SKM-1 treated with dmso at 0.1 percent for 144 hours (cell line): ENCODE data around the gene CCDC33.

ENCODE experiments used
- DNase-seq: peaks from one replicate; lab custom pipeline; 2025; ENCODE audit not compliant: unreplicated experiment; lab: John Stamatoyannopoulos, UW

Gene CCDC33

GRCh38 chr15:74208901-74209559 lies 27.1 kb upstream of the CCDC33 start:
- DNase-seq, result no peak

DNA sequence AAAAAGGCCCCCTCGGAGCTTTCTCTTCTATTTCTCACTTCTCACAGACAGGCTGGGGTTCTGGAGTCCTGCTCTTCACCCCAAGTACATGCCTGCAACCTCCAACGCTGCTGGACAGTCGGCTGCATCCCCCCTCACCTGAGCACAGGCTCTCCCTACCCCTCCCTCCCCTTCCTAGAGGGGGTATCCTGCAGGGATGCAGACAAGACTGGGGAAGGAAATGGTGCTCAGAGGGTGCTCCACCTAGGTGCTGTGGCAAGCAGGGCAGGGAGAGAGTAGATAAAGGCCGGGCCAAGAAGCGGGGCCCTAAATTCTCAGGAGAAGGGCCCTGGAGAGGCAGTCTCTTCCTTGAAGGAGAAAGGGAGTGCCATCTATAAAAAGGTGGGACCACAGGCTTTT lies 26.6 kb upstream of the CCDC33 start:
- no peak for DNase-seq

DNA sequence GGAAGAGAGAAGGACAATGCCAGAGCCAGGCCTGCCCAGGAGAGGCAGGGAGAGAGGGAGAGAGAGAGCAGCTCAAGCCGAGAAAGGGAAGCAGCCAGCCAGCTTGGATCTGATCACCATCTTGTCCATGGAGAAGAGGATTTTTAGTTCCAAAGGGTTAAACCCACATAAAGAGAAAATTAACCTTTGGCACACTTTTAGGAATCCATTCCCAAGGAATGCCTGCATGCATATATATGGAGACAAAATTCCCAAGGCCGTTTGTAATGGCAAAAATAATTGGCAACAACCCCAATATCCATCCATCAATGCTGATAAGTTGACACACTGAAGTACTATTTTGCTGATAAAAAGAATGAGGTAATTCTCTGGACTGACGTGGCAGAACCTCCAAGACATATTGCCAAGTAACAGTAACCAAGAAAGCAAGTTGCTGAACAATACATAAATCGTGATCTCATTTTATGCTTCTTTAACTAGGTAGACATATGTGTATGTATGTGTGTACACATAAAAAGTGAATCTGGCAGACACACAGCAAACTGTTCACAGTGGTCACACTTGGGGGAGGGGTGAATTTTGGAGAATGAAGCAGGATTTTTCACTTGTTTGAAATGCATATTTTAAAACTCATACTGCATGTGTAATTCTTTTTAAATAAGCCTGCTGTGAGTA lies 26.0 kb upstream of the CCDC33 start:
- DNase-seq, result no peak

GRCh38 chr15:74210729-74211128 lies 25.4 kb upstream of the CCDC33 start:
- no peak for DNase-seq

DNA sequence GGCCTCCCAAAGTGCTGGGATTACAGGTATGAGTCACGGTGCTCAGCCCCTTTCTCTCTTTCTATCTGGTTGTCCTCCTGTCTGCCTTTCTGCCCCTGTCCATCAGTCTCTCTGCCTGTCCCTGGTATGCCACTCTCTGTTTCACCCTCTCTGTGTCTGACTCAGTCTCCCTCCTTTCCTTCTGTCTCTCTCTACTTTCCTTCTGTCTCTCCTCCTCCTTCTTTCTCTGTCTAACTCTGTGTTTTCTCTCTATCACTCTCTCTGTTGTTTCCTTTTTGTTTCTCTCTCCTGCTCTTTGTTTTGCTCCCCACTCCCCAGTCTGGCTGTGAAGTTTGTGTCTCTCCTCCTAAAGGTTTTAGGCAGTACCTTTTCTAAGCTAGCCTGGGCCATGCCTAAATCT lies 24.5 kb upstream of the CCDC33 start:
- no peak for DNase-seq

DNA sequence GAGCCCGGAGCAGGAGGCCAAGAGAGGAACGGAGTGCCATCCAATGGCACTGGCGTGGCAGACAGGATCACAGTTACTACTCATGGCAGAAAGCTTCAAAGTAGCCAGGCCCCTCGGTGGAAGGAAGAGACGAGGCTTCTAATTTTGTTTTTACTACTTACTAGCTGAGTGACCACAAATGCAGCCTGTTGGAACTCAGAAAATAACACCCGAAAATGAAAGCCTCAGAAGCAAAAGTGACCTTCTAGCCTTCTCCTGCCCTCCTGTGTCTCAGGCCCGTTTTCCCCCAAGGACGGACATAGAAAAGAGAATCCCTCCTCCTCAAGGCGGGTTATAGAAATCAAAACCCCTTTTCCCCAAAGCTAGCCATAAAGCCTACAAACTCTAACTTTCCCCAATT lies 23.6 kb upstream of the CCDC33 start:
- DNase-seq, result no peak

GRCh38 chr15:74213858-74214284 lies 22.3 kb upstream of the CCDC33 start:
- DNase-seq, result no peak

DNA sequence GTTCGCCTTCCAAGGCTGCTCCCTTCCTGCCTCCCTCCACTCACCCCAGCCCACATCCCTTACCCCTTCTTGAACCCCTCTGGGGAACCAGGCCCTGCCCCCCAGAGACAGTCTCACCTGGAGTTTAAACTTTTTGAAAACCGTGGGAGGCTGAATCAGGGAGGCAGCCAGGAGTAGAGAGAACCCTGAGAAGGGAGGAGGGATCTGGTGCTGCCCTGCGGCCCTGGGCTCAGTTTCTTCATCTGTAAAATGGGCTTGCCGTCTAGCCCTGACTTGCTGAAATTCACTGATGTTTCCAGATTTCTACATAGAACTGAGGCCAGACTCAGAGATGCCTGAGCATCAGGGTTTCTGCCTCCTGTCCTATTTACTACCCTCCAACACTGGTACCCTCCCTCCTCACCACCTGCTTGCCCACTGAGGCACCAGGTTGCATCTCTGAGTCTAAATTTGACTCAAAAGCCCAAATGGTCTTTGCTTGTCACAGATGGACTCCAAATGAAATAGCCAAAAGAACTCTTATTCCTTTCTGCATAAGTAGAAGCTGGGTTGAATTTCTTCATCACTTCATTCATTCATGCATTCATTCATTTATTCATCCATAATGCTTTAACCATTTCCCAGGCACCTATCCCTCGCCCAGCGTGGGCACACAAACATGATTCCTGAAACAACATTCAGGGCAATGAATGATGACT lies 21.7 kb upstream of the CCDC33 start:
- no peak for DNase-seq

DNA sequence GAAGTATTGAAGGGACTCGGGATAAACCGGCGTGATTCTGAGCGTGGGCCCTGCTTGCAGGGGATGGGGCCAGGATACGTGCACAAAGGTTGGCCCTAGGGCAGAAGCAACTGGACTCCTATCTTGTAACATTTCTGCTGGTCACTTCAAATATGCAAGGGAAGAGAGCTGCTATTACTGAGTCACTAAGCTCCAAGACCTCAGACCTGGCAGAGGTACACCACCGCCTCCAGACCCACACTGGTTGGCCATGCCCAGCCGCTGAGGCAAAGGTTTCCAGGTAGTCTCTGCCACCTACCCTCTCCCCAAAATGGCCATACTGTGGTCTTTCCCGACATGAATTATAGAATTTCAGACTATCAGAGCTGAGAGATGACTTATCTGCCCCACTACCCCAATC lies 20.2 kb upstream of the CCDC33 start:
- no peak for DNase-seq

DNA sequence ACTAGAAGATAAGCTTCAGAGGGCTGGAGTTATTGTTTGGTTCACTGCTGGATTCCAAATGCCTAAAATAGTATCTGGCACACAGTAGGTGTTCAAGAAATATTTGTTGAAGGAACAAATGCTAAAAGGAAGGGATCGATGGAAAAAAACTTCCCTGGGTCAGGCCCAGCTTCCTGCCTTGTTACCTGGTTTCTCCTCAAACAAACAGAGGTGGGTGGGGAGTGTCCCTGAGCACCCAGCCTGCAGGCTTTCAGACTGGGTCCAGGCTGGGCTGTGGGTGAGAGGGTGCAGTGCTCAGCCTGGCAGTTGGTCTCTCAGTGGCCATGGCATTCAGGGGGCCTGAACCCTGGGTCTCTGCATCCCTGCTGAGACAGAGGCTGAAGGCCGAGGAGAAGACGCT lies 19.2 kb upstream of the CCDC33 start:
- no peak for DNase-seq

- no peak for DNase-seq
Measured at GRCh38 chr15:74217907-74218885, 17.9 kb upstream of the CCDC33 start.

DNA sequence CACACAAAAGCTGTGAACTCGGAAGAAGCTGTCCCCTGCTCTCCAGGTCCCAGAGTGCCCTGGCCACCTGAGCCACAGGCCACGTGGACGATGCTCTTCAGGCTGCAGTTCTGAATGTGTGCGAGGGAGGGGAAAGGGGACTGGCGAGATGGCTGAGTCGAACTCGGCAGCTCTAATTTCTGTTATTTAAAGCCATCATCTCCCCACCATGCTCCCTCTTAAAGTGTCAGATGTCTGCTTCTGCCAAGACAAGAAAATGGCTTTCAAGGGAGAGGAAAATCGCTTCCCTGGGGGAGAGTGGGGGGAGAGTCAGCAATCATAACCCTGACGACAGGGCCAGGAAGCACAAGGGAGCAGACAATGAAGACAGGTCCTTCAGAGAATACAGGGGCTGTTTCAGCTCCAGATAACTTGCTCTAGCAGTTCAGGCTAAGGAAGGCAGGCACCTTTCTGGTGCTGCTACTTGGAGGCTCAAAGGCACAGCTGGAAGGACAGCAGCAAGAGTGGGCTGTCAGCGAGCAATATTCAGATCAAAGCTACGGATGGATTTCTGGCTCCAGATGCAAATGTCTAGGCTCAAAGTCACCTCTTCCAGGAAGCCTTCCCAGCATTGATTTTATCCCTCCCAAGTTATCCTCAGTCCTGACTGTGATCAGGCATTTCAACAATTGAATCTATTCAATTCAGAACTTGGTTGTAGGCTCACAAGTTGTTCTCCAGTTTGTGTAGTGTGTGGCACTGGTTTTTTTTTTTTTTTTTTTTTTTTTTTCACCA lies 15.5 kb upstream of the CCDC33 start:
- DNase-seq, result no peak

GRCh38 chr15:74221399-74222239 lies 14.5 kb upstream of the CCDC33 start:
- DNase-seq, result no peak

- no peak for DNase-seq
Measured at GRCh38 chr15:74222240-74223119, 13.6 kb upstream of the CCDC33 start.

GRCh38 chr15:74225928-74226327 lies 10.2 kb upstream of the CCDC33 start:
- no peak for DNase-seq

DNA sequence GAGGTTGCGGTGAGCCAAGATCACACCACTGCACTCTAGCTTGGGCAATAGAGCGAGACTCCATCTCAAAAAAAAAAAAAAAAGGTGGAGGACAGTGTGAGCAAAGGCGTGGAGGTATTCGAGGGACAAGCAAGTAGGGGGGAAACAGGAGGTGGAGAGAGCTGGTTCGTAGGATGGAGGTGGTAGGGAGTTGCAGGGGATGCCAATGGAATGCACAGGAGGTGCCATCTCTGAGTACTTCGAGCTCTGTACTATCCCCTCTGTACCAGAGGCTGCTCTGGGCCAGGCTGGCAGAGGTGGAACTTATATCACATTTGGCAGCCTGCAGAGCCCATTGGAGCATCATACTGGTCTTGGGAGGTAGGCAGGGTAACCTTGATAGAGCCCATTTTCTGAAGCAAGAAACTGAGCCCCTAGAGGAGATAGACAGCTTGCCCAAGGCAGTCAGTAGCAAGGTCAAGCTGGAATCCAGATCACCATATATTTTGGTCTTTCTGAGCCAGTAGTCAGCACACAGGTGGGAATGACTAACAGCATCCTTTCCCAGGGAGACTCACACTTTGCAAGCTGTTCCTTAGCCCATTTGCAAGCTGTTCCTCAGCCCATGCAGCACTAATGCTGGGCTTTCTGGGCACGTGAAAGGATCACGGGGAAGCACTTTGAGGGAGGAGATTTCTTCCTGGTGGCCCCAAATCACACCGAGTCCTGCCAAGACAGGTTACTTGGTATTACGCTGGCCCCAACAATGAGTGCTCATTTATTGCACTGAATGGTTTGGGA lies 9.2 kb upstream of the CCDC33 start:
- no peak for DNase-seq

GRCh38 chr15:74227968-74228722 lies 8.0 kb upstream of the CCDC33 start:
- DNase-seq, result no peak
